ENCODE measurements around the gene MITF.

- no peak for TF ChIP-seq USF2 (IDR thresholded peaks at IDR 0.05; ENCODE audit: low read depth, low read length)
- no peak for TF ChIP-seq CTCF (conservative IDR thresholded peaks at IDR 0.05; ENCODE audit: low read depth, low read length)
- no peak for TF ChIP-seq SMC3 (IDR thresholded peaks at IDR 0.05; ENCODE audit: low read depth, low read length)
- no peak for TF ChIP-seq MXI1 (IDR thresholded peaks at IDR 0.05; ENCODE audit: borderline replicate concordance, low read depth, low read length)
- TF ChIP-seq POLR2A (IDR thresholded peaks at IDR 0.05; ENCODE audit: low read depth, low read length): no peak
- no peak for TF ChIP-seq FOS (IDR thresholded peaks at IDR 0.05; ENCODE audit: low read depth, low read length)
- TF ChIP-seq BHLHE40 (IDR thresholded peaks at IDR 0.05; ENCODE audit: low read depth, low read length): no peak
- no peak for TF ChIP-seq RCOR1 (IDR thresholded peaks at IDR 0.05; ENCODE audit: insufficient replicate concordance, low read length)
- no peak for TF ChIP-seq CEBPB (IDR thresholded peaks at IDR 0.05; ENCODE audit: low read depth, low read length)
- TF ChIP-seq NFE2L2 (IDR thresholded peaks at IDR 0.05; ENCODE audit: low read depth, low read length): no peak
- TF ChIP-seq CHD1 (IDR thresholded peaks at IDR 0.05; ENCODE audit: low read depth, low read length): no peak
These were observed 163.1 kb downstream of the MITF start for GRCh38 chr3:69902386-69902785.

All from IMR-90 (cell line).